ENCODE measurements around the gene TNFAIP3.

The TNFAIP3 gene

DNA sequence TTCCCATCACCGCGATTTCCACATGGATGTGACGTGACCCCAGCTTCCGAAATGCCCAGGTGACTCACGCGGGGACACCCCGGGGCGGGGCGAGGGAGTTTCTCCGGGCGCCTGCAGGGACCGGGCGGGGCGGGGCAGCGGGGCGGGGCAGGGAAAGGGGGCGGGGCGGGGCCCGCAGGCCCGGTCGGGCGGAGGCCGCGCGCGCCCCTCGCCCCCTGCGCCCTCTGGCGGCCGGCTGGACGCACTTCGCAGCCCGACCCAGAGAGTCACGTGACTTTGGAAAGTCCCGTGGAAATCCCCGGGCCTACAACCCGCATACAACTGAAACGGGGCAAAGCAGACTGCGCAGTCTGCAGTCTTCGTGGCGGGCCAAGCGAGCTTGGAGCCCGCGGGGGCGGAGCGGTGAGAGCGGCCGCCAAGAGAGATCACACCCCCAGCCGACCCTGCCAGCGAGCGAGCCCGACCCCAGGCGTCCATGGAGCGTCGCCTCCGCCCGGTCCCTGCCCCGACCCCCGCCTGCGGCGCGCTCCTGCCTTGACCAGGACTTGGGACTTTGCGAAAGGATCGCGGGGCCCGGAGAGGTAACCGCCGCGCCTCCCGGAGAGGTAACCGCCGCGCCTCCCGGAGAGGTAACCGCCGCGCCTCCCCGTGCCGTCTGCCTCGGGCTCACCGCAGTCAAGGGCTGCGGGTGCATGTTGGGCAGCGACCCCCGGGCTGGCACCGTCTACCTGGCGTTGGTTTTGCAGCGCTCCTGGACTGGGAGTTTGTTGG, at the start of gene TNFAIP3:
TNFAIP3 (plus strand) TSS at position 346 of the 771 bp plus-strand sequence. CDS start 3,969 bp downstream, outside the sequence.
- TF ChIP-seq, protein P1, sequence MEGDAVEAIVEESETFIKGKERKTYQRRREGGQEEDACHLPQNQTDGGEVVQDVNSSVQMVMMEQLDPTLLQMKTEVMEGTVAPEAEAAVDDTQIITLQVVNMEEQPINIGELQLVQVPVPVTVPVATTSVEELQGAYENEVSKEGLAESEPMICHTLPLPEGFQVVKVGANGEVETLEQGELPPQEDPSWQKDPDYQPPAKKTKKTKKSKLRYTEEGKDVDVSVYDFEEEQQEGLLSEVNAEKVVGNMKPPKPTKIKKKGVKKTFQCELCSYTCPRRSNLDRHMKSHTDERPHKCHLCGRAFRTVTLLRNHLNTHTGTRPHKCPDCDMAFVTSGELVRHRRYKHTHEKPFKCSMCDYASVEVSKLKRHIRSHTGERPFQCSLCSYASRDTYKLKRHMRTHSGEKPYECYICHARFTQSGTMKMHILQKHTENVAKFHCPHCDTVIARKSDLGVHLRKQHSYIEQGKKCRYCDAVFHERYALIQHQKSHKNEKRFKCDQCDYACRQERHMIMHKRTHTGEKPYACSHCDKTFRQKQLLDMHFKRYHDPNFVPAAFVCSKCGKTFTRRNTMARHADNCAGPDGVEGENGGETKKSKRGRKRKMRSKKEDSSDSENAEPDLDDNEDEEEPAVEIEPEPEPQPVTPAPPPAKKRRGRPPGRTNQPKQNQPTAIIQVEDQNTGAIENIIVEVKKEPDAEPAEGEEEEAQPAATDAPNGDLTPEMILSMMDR (conservative IDR thresholded peaks at IDR 0.05; ENCODE audit: low read depth, low read length) = peak; percentile 64
- no peak for DNase-seq (ENCODE audit: low read depth)

DNA sequence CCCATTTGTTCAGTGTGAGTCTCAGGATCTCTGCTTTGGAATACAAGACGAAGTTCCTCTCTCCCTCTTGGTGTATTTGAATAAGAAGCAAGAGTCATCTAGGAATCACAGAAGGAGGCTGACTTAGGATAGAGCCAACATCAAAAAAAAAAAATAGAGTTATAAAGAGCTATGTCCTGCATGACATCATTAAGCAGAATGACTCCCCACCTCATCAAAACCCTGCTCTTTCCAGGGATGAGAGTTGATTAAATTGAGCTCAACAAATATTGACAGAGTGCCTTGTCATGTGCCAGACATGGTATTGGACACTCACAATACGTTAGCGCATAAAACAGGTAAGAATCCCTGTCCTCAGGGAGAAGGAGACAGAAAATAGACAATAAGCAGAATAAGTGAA, 48.6 kb upstream of the TNFAIP3 start:
- H3K4me3 ChIP-seq (ENCODE audit: low read length) = no peak overlapping the region
- no peak for DNase-seq (ENCODE audit: low read depth)
- TF ChIP-seq, protein P1 (conservative IDR thresholded peaks at IDR 0.05; ENCODE audit: low read depth, low read length) = no peak

More for the DNA sequence above, at the start of gene TNFAIP3:
- peak within 1 kb of the TSS; percentile 58 for H3K4me3 ChIP-seq (ENCODE audit: low read length)

DNA sequence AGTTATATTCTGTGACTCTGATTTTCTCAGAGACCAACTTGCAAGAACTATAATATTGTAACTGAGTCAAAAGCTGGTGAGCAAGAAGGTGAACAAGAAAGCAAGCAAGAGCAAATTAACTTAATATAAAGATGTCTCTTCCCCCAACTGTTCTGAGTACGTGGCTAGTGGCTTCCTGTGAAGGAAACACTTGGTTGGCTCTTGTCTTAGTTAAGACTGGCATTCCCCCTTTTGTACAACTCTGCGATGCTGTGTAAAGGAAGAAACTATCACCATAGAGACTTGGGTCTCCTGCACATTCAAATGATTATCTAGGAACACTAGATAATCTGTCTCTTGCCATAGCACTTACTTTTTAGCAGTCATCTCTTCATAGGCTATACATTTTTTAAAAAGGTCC, 47.3 kb upstream of the TNFAIP3 start:
- TF ChIP-seq, protein P1 (conservative IDR thresholded peaks at IDR 0.05; ENCODE audit: low read depth, low read length) = no peak
- H3K4me3 ChIP-seq (ENCODE audit: low read length) = no peak overlapping the region
- no peak for DNase-seq (ENCODE audit: low read depth)

DNA sequence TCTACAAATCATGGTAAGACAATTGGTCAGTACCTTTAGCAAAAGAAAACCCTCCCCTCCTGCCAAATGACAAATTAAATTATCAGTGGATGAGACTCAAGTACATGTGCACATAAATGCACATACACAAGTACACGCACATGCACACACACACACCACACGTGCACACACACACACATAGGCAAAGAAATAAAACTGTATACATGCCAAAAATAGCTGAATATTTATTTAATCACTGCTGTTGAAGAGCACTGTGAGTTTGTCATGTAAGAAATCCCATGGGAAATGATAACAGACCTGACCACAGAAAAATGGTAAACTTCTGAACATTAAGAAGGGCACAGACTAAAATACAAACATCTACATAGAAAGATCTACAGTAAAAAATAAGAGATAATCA, 46.6 kb upstream of the TNFAIP3 start:
- no peak overlapping the region for H3K4me3 ChIP-seq (ENCODE audit: low read length)
- TF ChIP-seq, protein P1 (conservative IDR thresholded peaks at IDR 0.05; ENCODE audit: low read depth, low read length) = no peak
- no peak for DNase-seq (ENCODE audit: low read depth)

DNA sequence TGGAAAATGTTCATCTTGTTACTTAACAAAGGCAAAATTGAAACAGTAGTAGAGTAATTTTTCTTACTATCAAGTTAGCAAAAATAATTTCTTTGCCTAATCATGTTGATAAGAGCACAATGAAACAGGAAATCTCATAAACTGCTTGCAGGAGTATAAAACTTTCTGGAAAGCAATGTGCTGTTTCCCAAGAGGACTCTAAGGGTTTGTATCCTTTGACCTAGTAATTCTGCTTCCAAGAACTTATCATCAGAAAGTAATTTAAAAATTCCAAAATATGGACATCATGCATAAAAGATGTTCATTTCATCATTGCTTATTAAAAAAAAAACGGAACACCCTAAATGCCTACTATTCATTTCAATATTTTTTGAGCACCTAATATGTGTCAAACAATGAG, 46.1 kb upstream of the TNFAIP3 start:
- no peak for DNase-seq (ENCODE audit: low read depth)
- TF ChIP-seq, protein P1 (conservative IDR thresholded peaks at IDR 0.05; ENCODE audit: low read depth, low read length) = no peak
- no peak overlapping the region for H3K4me3 ChIP-seq (ENCODE audit: low read length)

DNA sequence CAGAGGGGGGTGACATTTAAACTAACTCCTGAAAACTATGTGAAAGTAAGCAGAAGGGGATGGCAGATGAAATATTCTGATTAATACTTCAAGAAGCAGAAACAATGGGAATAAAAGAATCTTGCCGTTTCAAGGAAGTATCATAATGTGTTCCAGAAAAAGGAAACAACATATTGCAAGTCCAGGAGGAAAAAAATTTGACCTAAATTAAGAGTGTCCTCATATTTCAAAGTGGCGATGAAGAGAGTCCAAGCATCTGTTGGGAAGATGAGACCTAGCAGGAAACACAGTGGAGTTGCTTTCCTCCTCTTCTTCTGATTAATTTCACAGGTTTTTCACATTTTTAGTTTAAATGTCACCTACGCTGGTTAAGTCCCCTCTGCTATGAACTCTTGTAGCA, 45.6 kb upstream of the TNFAIP3 start:
- DNase-seq (ENCODE audit: low read depth) = no peak
- H3K4me3 ChIP-seq (ENCODE audit: low read length) = no peak overlapping the region
- TF ChIP-seq, protein P1 (conservative IDR thresholded peaks at IDR 0.05; ENCODE audit: low read depth, low read length) = no peak
